ENCODE measurements around the gene OPTC. TPM values are rescaled to one million over a fixed set of nuclear protein-coding genes. Genes with fewer than 3 reads are reported as not detected.

Gene OPTC
- total RNA-seq, 1 experiment from 2014 or later: not detected

GRCh38 chr1:203508463-203509073, 14.6 kb downstream of the OPTC start (continued):
- TF ChIP-seq REST (IDR thresholded peaks at IDR 0.05; ENCODE audit: low read depth) (no peak), JUND (IDR thresholded peaks at IDR 0.05) (no peak), SRF (IDR thresholded peaks at IDR 0.05; ENCODE audit: low read depth) (no peak), MAX (IDR thresholded peaks at IDR 0.05) (no peak)

GRCh38 chr1:203509135-203509534, 15.2 kb downstream of the OPTC start:
- CTCF ChIA-PET: no interaction called here
- no peak overlapping the region for H3K27ac ChIP-seq (ENCODE audit: low read depth, low read length)
- H3K4me3 ChIP-seq (replicated peaks in 1 of 2; ENCODE audit: low read depth in 1 of 2, low read length in 2 of 2): no peak overlapping the region
- H3K27me3 ChIP-seq (ENCODE audit: insufficient read depth, low read length): no peaks in the 10 kb centered on the region
- no peaks in the 10 kb centered on the region for H3K79me2 ChIP-seq (ENCODE audit: insufficient read depth, low read length)
- no peaks in the 10 kb centered on the region for H3K9me2 ChIP-seq (ENCODE audit: insufficient read depth)
- no peaks in the 10 kb centered on the region for H3K36me3 ChIP-seq (ENCODE audit: control insufficient read depth in 1 of 2, insufficient read depth in 2 of 2, low read length in 2 of 2)
- no peaks in the 10 kb centered on the region for H4K20me1 ChIP-seq (ENCODE audit: insufficient read depth)
- peaks cover 19 to 37% of the 10 kb centered on the region in 2 experiments for H3K4me1 ChIP-seq (ENCODE audit: control insufficient read depth in 1 of 2, insufficient read depth in 2 of 2, low read length in 2 of 2)
- intact Hi-C loops (cut with micrococcal nuclease): no loop called here
- no peak for TF ChIP-seq FOSL1 (IDR thresholded peaks at IDR 0.05; ENCODE audit: low read depth)
- POLR2A ChIA-PET: no interaction called here
- DNase-seq (ENCODE audit: low read depth, low spot score) (no peak), ATAC-seq (no peak)
- no TSS peak for BruUV-seq (replicated peaks)
- H3K9ac ChIP-seq (ENCODE audit: low read length): no peak overlapping the region
- RAD21 ChIA-PET (ENCODE audit: low non-redundant PET in 1 of 2, low total read pairs in 2 of 2, uncharacterized antibody in 2 of 2, unreplicated experiment in 2 of 2): no interaction called here
- H3K9me3 ChIP-seq (ENCODE audit: control insufficient read depth in 1 of 2, insufficient read depth in 1 of 2, low read depth in 1 of 2, low read length in 2 of 2): no peaks in the 10 kb centered on the region
- no peak overlapping the region for H2AFZ ChIP-seq (ENCODE audit: low read depth, low read length, poor library complexity, severe bottlenecking)
- no peak overlapping the region for H3K4me2 ChIP-seq (ENCODE audit: low read length)
